Tibial nerve (tissue), 4 donors: ENCODE data around the gene TMEM151B.

Experiments used
- EP300 ChIP-seq, 2 donors: sonication (generic); formaldehyde crosslinking; IDR thresholded peaks; one replicate each; pipeline ENCODE4 v1.6.1; 2017; ENCODE audit warnings: antibody characterized with exemption in 2 of 2, mild to moderate bottlenecking in 1 of 2
- POLR2A ChIP-seq, 2 donors: fragments of 450-650 bp; IDR thresholded peaks; one replicate each; pipeline ENCODE4 v1.6.1; 2017; ENCODE audit warnings: antibody characterized with exemption in 2 of 2, mild to moderate bottlenecking in 2 of 2, moderate library complexity in 2 of 2
- TF ChIP-seq, protein P1 (sequence below), 5 experiments: fragments of 200-600 bp in 3 of 5; fragments of 450-650 bp in 2 of 5; sonication (generic) in 3 of 5; IDR thresholded peaks; one replicate each; pipeline ENCODE4 v1.5.1; 2016 to 2019; ENCODE audit warnings: antibody characterized with exemption in 5 of 5, mild to moderate bottlenecking in 3 of 5, moderate library complexity in 2 of 5

DNA sequence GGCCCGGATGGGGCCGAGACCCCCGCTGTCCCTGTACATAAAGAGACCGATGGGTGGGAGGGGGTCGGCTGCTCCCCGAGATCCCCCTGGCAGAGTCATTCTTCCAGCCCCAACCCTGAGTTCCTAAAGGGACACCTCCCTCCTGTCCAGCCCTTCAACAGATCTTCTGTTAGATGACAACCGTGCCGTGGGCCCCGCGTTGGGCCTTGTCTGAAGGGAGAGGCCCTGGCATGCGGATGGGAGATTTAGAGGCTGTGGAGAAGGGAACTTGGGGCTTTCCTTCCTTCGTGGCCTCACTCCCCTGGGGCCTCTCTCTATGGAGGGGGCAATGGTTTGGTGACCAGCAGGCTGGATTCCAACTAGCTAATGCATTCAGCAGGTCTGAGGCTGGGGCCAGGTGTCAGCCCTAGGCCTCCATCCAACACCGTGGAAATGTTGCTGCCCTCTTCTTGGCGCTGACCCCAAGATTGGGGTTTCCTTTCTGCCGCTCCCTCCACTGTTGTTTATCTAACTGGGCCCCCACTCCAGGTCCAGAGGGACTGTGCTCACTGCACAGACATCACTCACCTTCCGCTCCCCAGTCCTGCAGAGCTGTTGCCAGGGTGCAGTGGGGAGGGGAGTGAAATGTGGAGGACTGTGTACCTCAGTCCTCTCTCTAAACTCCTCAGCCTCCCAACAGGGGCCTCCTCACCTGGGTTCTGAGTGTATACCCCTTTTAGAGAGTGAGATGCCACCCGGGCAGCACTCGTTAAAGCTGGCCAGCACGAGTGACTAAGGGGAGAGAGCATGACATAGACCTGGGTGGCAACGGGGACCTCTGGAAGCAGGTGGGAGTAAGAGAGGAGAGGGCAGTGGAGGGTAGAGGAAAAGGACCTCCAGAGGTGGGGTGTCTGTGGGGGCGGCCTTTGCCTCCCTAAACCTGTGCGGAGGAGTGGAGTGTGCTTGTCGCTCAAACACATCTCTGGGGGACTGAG lies 6.7 kb downstream of the TMEM151B start:
- TF ChIP-seq, protein P1, sequence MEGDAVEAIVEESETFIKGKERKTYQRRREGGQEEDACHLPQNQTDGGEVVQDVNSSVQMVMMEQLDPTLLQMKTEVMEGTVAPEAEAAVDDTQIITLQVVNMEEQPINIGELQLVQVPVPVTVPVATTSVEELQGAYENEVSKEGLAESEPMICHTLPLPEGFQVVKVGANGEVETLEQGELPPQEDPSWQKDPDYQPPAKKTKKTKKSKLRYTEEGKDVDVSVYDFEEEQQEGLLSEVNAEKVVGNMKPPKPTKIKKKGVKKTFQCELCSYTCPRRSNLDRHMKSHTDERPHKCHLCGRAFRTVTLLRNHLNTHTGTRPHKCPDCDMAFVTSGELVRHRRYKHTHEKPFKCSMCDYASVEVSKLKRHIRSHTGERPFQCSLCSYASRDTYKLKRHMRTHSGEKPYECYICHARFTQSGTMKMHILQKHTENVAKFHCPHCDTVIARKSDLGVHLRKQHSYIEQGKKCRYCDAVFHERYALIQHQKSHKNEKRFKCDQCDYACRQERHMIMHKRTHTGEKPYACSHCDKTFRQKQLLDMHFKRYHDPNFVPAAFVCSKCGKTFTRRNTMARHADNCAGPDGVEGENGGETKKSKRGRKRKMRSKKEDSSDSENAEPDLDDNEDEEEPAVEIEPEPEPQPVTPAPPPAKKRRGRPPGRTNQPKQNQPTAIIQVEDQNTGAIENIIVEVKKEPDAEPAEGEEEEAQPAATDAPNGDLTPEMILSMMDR (IDR thresholded peaks at IDR 0.05): no peak
- TF ChIP-seq POLR2A (IDR thresholded peaks at IDR 0.05) (no peak), EP300 (IDR thresholded peaks at IDR 0.05) (no peak)
